H9 (cell line): ENCODE measurements around the gene WDR64. TPM values are rescaled to one million over a fixed set of nuclear protein-coding genes. Genes with fewer than 3 reads are reported as not detected.

Experiments used
- DNase-seq: peaks from one replicate; pipeline ENCODE4 v3.0.0-alpha.2; 2017
- H2AFZ ChIP-seq: one replicate; pipeline ENCODE4 v1.6.1; 2013; ENCODE audit warnings: mild to moderate bottlenecking, low read length, control low read depth, moderate library complexity
- H2AK5ac ChIP-seq: 2 replicates; pipeline ENCODE4 v1.6.1; 2013; ENCODE audit warnings: low read length, control low read depth, mixed read lengths; ENCODE audit not compliant: insufficient read length
- H2BK120ac ChIP-seq: one replicate; pipeline ENCODE4 v1.6.1; 2013; ENCODE audit warnings: low read depth, mild to moderate bottlenecking, low read length, control low read depth, inconsistent platforms; ENCODE audit not compliant: poor library complexity, severe bottlenecking
- H2BK12ac ChIP-seq: 2 replicates; pipeline ENCODE4 v1.6.1; 2013; ENCODE audit warnings: low read length, control low read depth, mixed read lengths, low read depth; ENCODE audit not compliant: insufficient read length
- H2BK15ac ChIP-seq: 2 replicates; pipeline ENCODE4 v1.6.1; 2013; ENCODE audit warnings: low read depth, low read length, control low read depth
- H2BK20ac ChIP-seq: one replicate; pipeline ENCODE4 v1.6.1; 2013; ENCODE audit warnings: low read depth, mild to moderate bottlenecking, low read length, control low read depth, inconsistent platforms; ENCODE audit not compliant: poor library complexity, severe bottlenecking
- H2BK5ac ChIP-seq: 2 replicates; pipeline ENCODE4 v1.6.1; 2013; ENCODE audit warnings: low read length, control low read depth, mixed read lengths; ENCODE audit not compliant: insufficient read length
- H3K14ac ChIP-seq: 2 replicates; pipeline ENCODE4 v1.6.1; 2013; ENCODE audit warnings: low read length, control low read depth; ENCODE audit not compliant: insufficient read depth
- H3K18ac ChIP-seq: 2 replicates; pipeline ENCODE4 v1.6.1; 2013; ENCODE audit warnings: low read depth, mild to moderate bottlenecking, mixed read lengths, low read length, control low read depth; ENCODE audit not compliant: insufficient read length
- H3K23ac ChIP-seq: 2 replicates; pipeline ENCODE4 v1.6.1; 2013; ENCODE audit warnings: low read length, control low read depth, mixed read lengths, low read depth; ENCODE audit not compliant: insufficient read length
- H3K23me2 ChIP-seq: 2 replicates; pipeline ENCODE4 v1.6.1; 2013; ENCODE audit warnings: low read depth, mild to moderate bottlenecking, mixed read lengths, low read length, control low read depth; ENCODE audit not compliant: insufficient read length, poor library complexity, severe bottlenecking
- H3K27ac ChIP-seq: 2 replicates; pipeline ENCODE4 v1.5.1; 2013; ENCODE audit warnings: low read length, control low read depth, mixed read lengths, low read depth; ENCODE audit not compliant: insufficient read length
- H3K27me3 ChIP-seq: 2 replicates; pipeline ENCODE4 v1.6.1; 2013; ENCODE audit warnings: low read length, control low read depth, inconsistent platforms; ENCODE audit not compliant: insufficient read depth
- H3K4ac ChIP-seq: 2 replicates; pipeline ENCODE4 v1.6.1; 2013; ENCODE audit warnings: low read depth, mild to moderate bottlenecking, control low read depth, inconsistent platforms, low read length, moderate library complexity
- H3K4me1 ChIP-seq: 2 replicates; pipeline ENCODE4 v1.6.1; 2013; ENCODE audit warnings: low read length, control low read depth, inconsistent platforms; ENCODE audit not compliant: insufficient read depth
- H3K4me2 ChIP-seq: 2 replicates; pipeline ENCODE4 v1.6.1; 2013; ENCODE audit warnings: low read length, control low read depth, mixed read lengths; ENCODE audit not compliant: insufficient read length, insufficient read depth
- H3K56ac ChIP-seq: 2 replicates; pipeline ENCODE4 v1.6.1; 2013; ENCODE audit warnings: low read depth, mild to moderate bottlenecking, mixed read lengths, low read length, control low read depth; ENCODE audit not compliant: insufficient read length
- H3K79me1 ChIP-seq: 2 replicates; pipeline ENCODE4 v1.6.1; 2013; ENCODE audit warnings: low read depth, mild to moderate bottlenecking, moderate library complexity, low read length, control low read depth, inconsistent platforms; ENCODE audit not compliant: insufficient read depth, poor library complexity, severe bottlenecking
- H3K79me2 ChIP-seq: 2 replicates; pipeline ENCODE4 v1.6.1; 2013; ENCODE audit warnings: low read length, control low read depth, inconsistent platforms; ENCODE audit not compliant: insufficient read depth
- H3K9ac ChIP-seq: 2 replicates; pipeline ENCODE4 v1.6.1; 2013; ENCODE audit warnings: low read length, control low read depth, mixed read lengths; ENCODE audit not compliant: insufficient read length; ENCODE audit errors: extremely low read depth
- H3K9me3 ChIP-seq: one replicate; pipeline ENCODE4 v1.6.1; 2013; ENCODE audit warnings: low read depth, low read length, inconsistent platforms; ENCODE audit not compliant: control insufficient read depth
- H3T11ph ChIP-seq: one replicate; pipeline ENCODE4 v1.6.1; 2013; ENCODE audit warnings: mild to moderate bottlenecking, low read length, control low read depth, inconsistent platforms
- H4K20me1 ChIP-seq: one replicate; pipeline ENCODE4 v1.6.1; 2013; ENCODE audit not compliant: control insufficient read depth, insufficient read length, insufficient read depth
- H4K5ac ChIP-seq: 2 replicates; pipeline ENCODE4 v1.6.1; 2013; ENCODE audit warnings: low read depth, mild to moderate bottlenecking, mixed read lengths, low read length, control low read depth; ENCODE audit not compliant: insufficient read length
- H4K8ac ChIP-seq: replicated peaks from 2 replicates; pipeline ENCODE4 v1.6.1; 2013; ENCODE audit warnings: low read length, control low read depth, mixed read lengths, low read depth; ENCODE audit not compliant: insufficient read length
- H4K91ac ChIP-seq: 2 replicates; pipeline ENCODE4 v1.6.1; 2013; ENCODE audit warnings: low read depth, mild to moderate bottlenecking, moderate library complexity, mixed read lengths, low read length, control low read depth; ENCODE audit not compliant: insufficient read length
- H3K27ac Mint-ChIP-seq, 3 experiments: 2 replicates in 2 of 3; 3 replicates in 1 of 3; pipeline ENCODE4 v1.8.0; 2020 to 2021; ENCODE audit warnings: mixed read lengths in 3 of 3, mild to moderate bottlenecking in 1 of 3, moderate library complexity in 1 of 3
- H3K27me3 Mint-ChIP-seq: 2 replicates; pipeline ENCODE4 v1.8.0; 2021; ENCODE audit warnings: low read depth, mild to moderate bottlenecking, moderate library complexity, mixed read lengths
- H3K36me3 Mint-ChIP-seq, 3 experiments: 2 replicates in 2 of 3; 3 replicates in 1 of 3; pipeline ENCODE4 v1.8.0; 2020 to 2021; ENCODE audit warnings: low read depth in 3 of 3, mixed read lengths in 3 of 3; ENCODE audit not compliant: insufficient read depth in 1 of 3
- H3K4me1 Mint-ChIP-seq, 2 experiments: 2 replicates each; pipeline ENCODE4 v1.8.0; 2020; ENCODE audit warnings: mixed read lengths in 2 of 2
- H3K4me3 Mint-ChIP-seq, 2 experiments: 2 replicates in 1 of 2; 3 replicates in 1 of 2; pipeline ENCODE4 v1.8.0; 2020 to 2021; ENCODE audit warnings: mild to moderate bottlenecking in 2 of 2, mixed read lengths in 2 of 2, moderate library complexity in 1 of 2
- H3K9me3 Mint-ChIP-seq, 2 experiments: 2 replicates in 1 of 2; 3 replicates in 1 of 2; pipeline ENCODE4 v1.8.0; 2020; ENCODE audit warnings: mild to moderate bottlenecking in 2 of 2, mixed read lengths in 2 of 2, moderate library complexity in 1 of 2
- CTCF ChIP-seq: fragments of 200-600 bp; sonication (generic); conservative IDR thresholded peaks from 3 replicates; pipeline ENCODE4 v1.8.0; 2021; ENCODE audit warnings: antibody characterized with exemption, mild to moderate bottlenecking
- WGBS: extraction: QIAGEN DNeasy Blood & Tissue Kit; methylation state at CpG from one replicate; pipeline ENCODE4 v1.1.7; 2013; ENCODE audit warnings: missing lambda C conversion rate, low lambda C conversion rate, mixed read lengths; ENCODE audit not compliant: insufficient read length; ENCODE audit errors: extremely low coverage; 5-methylcytosine and 5-hydroxymethylcytosine counted together
- total RNA-seq: library from RNA; stranded (reverse); gene quantifications from 2 replicates; pipeline ENCODE4 v1.2.1, GENCODE V29; 2021

Gene WDR64
- total RNA-seq, 1 experiment from 2014 or later = not detected

- no peaks in the 10 kb centered on the region for H3K27me3 ChIP-seq
- no peak overlapping the region for H3K27ac ChIP-seq
- no peak overlapping the region for H3K18ac ChIP-seq
- H3K79me1 ChIP-seq = no peaks in the 10 kb centered on the region
- H3K4me3 Mint-ChIP-seq = no peak overlapping the region
- H2AK5ac ChIP-seq = no peak overlapping the region
- no peak overlapping the region for H3K23ac ChIP-seq
- no peak overlapping the region for H2BK20ac ChIP-seq
- H2BK120ac ChIP-seq = no peak overlapping the region
- H4K91ac ChIP-seq = no peak overlapping the region
- H2BK5ac ChIP-seq = no peak overlapping the region
- H3K9me3 Mint-ChIP-seq = no peaks in the 10 kb centered on the region
- no peak overlapping the region for H3K4ac ChIP-seq
- H3K27me3 Mint-ChIP-seq = no peaks in the 10 kb centered on the region
- H3K9ac ChIP-seq = no peak overlapping the region
- no peaks in the 10 kb centered on the region for H3K79me2 ChIP-seq
- H2BK15ac ChIP-seq = no peak overlapping the region
- peaks cover 2 to 3% of the 10 kb centered on the region in 2 experiments; a peak in 3 of 4 replicates for H3K4me1 Mint-ChIP-seq
- H4K5ac ChIP-seq = no peak overlapping the region
- H3K9me3 ChIP-seq = no peaks in the 10 kb centered on the region
- TF ChIP-seq CTCF = no peak
- H3K23me2 ChIP-seq = no peaks in the 10 kb centered on the region
- H3K56ac ChIP-seq = no peak overlapping the region
- H3K36me3 Mint-ChIP-seq = no peaks in the 10 kb centered on the region
- H3T11ph ChIP-seq = no peak overlapping the region
- no peak overlapping the region for H2AFZ ChIP-seq
- H3K14ac ChIP-seq = no peak overlapping the region
- H3K4me1 ChIP-seq = no peaks in the 10 kb centered on the region
- H4K8ac ChIP-seq = no peak overlapping the region
- H2BK12ac ChIP-seq = no peak overlapping the region
- no CpG with 5 or more reads among the region's 5 CpGs for WGBS
- no peak for DNase-seq
- H3K4me2 ChIP-seq = no peak overlapping the region
- no peaks in the 10 kb centered on the region for H4K20me1 ChIP-seq
- no peak overlapping the region for H3K27ac Mint-ChIP-seq
These were observed 8.4 kb downstream of the WDR64 start for GRCh38 chr1:241660424-241660972.
